ENCODE measurements around the gene TEX54. TPM values are rescaled to one million over a fixed set of nuclear protein-coding genes. Genes with fewer than 3 reads are reported as not detected.

The TEX54 gene
- total RNA-seq, 1 donor, result not detected

- TF ChIP-seq CTCF (IDR thresholded peaks at IDR 0.05; ENCODE audit: extremely low read depth, low read depth, low read length), result no peak
- Histone ChIP-seq H3K79me2 (ENCODE audit: insufficient read depth, low read length) (peaks cover 36% of the 10 kb centered on the region), H3K4me2 (ENCODE audit: insufficient read depth, low read length) (peak overlapping the region; percentile 94), H2AFZ (ENCODE audit: low read length) (peak overlapping the region; percentile 60), H3K9me3 (ENCODE audit: low read depth, low read length) (no peaks in the 10 kb centered on the region), H3K36me3 (ENCODE audit: insufficient read depth, low read length) (peaks cover 37% of the 10 kb centered on the region), H3K4me1 (ENCODE audit: insufficient read depth, low read length) (peaks cover 32% of the 10 kb centered on the region), H3K27me3 (ENCODE audit: insufficient read depth, low read length) (no peaks in the 10 kb centered on the region), H3K4me3 (ENCODE audit: insufficient read depth, low read length) (peak overlapping the region; percentile 100), H4K20me1 (ENCODE audit: insufficient read depth, low read length) (peaks cover 40% of the 10 kb centered on the region), H3K27ac (ENCODE audit: low read depth, low read length) (peak overlapping the region; percentile 74)
- DNase-seq (ENCODE audit: insufficient read length, low spot score, missing footprints), result no peak
Measured at GRCh38 chr11:62854825-62855570, 22.4 kb upstream of the TEX54 start.

- DNase-seq (ENCODE audit: insufficient read length, low spot score, missing footprints), result no peak
- H4K20me1 ChIP-seq (ENCODE audit: insufficient read depth, low read length), result peaks cover 40% of the 10 kb centered on the region
Measured at GRCh38 chr11:62854013-62854824, 21.6 kb upstream of the TEX54 start.

DNA sequence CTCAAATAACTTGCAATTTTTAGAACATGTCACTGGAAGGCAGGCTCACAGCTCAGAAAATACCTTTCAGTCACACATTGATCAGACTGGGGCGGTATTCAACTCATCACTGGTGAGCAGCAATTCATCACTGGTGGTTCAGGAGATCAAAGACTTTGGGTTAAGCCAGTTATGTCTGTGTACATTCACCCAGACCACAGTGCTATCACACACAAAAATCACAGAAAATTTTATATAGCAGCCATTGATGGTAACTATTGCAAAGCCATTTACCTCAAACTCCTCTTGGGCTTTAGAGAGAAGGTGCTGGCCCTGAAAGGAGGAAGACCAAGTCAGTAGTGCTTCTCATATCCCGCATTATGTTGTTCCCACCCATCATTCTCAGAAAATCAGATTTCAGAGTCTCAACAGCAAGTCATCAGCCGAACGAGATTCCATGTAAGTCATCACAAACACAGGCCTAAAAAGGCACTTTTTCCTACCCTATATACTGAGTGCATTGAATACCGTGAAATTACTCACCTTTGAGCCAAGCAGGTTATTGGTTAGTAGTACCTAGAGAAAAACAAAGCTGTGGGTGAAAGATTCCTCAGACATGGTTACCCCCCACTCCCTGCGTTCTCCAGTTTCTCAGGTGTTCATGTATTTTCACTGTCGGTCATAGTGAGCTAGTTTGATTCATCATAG, 20.8 kb upstream of the TEX54 start:
- Histone ChIP-seq H3K79me2 (ENCODE audit: insufficient read depth, low read length) (peaks cover 36% of the 10 kb centered on the region), H3K4me1 (ENCODE audit: insufficient read depth, low read length) (peaks cover 32% of the 10 kb centered on the region), H3K27ac (ENCODE audit: low read depth, low read length) (peak overlapping the region; percentile 74), H3K36me3 (ENCODE audit: insufficient read depth, low read length) (peaks cover 37% of the 10 kb centered on the region), H3K9me3 (ENCODE audit: low read depth, low read length) (no peaks in the 10 kb centered on the region), H3K4me3 (ENCODE audit: insufficient read depth, low read length) (peak overlapping the region; percentile 100), H3K4me2 (ENCODE audit: insufficient read depth, low read length) (peak overlapping the region; percentile 94), H2AFZ (ENCODE audit: low read length) (no peak overlapping the region), H3K27me3 (ENCODE audit: insufficient read depth, low read length) (no peaks in the 10 kb centered on the region), H4K20me1 (ENCODE audit: insufficient read depth, low read length) (peaks cover 40% of the 10 kb centered on the region)
- no peak for DNase-seq (ENCODE audit: insufficient read length, low spot score, missing footprints)
- no peak for TF ChIP-seq CTCF (IDR thresholded peaks at IDR 0.05; ENCODE audit: extremely low read depth, low read depth, low read length)

More at GRCh38 chr11:62854013-62854824, 21.6 kb upstream of the TEX54 start:
- Histone ChIP-seq H3K4me1 (ENCODE audit: insufficient read depth, low read length) (peaks cover 32% of the 10 kb centered on the region), H3K36me3 (ENCODE audit: insufficient read depth, low read length) (peaks cover 37% of the 10 kb centered on the region), H3K27me3 (ENCODE audit: insufficient read depth, low read length) (no peaks in the 10 kb centered on the region), H3K4me3 (ENCODE audit: insufficient read depth, low read length) (peak overlapping the region; percentile 100), H3K4me2 (ENCODE audit: insufficient read depth, low read length) (peak overlapping the region; percentile 94), H3K9me3 (ENCODE audit: low read depth, low read length) (no peaks in the 10 kb centered on the region), H2AFZ (ENCODE audit: low read length) (no peak overlapping the region), H3K79me2 (ENCODE audit: insufficient read depth, low read length) (peaks cover 36% of the 10 kb centered on the region), H3K27ac (ENCODE audit: low read depth, low read length) (peak overlapping the region; percentile 74)
- no peak for TF ChIP-seq CTCF (IDR thresholded peaks at IDR 0.05; ENCODE audit: extremely low read depth, low read depth, low read length)
